Measurements from ENCODE around the gene RIGI. TPM values are rescaled to one million over a fixed set of nuclear protein-coding genes. Genes with fewer than 3 reads are reported as not detected.
"Not testable (repeated sequence)": the region's sequence is repeated elsewhere in the genome, so short reads cannot be mapped to it uniquely, and the experiment has no call there.

The RIGI gene
- total RNA-seq, 2 experiments from 2014 or later = 5.4 to 5.6 TPM

DNA sequence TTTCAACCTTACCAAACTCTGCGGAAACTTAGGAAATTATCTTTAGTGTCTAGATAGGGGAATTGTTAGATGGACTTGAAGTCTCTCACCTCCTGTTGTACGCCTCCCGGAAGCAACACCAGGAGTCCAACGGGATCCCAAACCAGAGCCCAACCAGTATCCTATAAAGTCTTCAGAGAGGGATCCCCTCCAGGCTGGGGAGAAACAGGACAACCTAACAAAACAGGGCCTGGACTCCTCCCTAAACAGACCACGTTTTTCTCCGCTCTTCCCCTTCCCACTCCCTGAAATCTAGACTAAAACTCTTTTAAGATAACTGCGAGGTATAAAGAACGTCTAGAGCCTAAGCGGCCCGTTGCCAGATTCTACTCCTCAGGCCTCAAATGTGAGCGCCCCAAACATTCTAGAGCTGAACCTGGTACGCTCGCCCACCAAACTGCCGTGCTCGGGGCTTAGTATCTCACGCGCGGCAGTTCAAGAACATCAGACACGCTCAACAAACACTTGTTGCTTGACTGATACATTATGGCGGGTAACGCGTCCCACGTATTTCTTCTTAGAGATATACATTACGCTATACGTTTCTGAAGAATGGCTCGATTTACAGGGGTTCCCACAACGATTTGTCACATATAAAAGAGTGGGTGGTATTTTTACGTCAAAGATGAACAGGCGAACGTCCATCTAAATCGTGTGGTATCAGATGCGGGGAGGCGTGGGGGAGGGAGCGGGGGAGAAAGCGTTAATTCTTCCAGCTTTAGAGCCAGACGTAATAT is 25.5 kb upstream of the RIGI start:
- peak; percentile 40 for ATAC-seq
- H3K4me3 Mint-ChIP-seq = peak overlapping the region; percentile 86
- peaks cover 39% of the 10 kb centered on the region for H3K36me3 Mint-ChIP-seq (ENCODE audit: low read depth)
- H3K27ac Mint-ChIP-seq = peak overlapping the region; percentile 100
- H3K9me3 Mint-ChIP-seq = no peaks in the 10 kb centered on the region
- no peaks in the 10 kb centered on the region for H3K27me3 Mint-ChIP-seq
- POLR2A ChIA-PET = interaction anchor here (0.7 to 2.7 kb wide), 11 partner anchors 11 to 482 kb away, joined by 3 to 13 read pairs (median 4); partner anchors contain the start of genes DNAJA1, NDUFB6 and RIGI
- peak; percentile 76 for DNase-seq
- CTCF ChIA-PET = interaction anchor here (0.6 to 3.8 kb wide), 14 partner anchors 8 to 172 kb away, joined by 3 to 26 read pairs (median 4); partner anchors contain the start of genes ACO1, NDUFB6 and RIGI
- TF ChIP-seq, protein P1, sequence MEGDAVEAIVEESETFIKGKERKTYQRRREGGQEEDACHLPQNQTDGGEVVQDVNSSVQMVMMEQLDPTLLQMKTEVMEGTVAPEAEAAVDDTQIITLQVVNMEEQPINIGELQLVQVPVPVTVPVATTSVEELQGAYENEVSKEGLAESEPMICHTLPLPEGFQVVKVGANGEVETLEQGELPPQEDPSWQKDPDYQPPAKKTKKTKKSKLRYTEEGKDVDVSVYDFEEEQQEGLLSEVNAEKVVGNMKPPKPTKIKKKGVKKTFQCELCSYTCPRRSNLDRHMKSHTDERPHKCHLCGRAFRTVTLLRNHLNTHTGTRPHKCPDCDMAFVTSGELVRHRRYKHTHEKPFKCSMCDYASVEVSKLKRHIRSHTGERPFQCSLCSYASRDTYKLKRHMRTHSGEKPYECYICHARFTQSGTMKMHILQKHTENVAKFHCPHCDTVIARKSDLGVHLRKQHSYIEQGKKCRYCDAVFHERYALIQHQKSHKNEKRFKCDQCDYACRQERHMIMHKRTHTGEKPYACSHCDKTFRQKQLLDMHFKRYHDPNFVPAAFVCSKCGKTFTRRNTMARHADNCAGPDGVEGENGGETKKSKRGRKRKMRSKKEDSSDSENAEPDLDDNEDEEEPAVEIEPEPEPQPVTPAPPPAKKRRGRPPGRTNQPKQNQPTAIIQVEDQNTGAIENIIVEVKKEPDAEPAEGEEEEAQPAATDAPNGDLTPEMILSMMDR (IDR thresholded peaks at IDR 0.05) = no peak
- intact Hi-C loops (cut with micrococcal nuclease) = loop anchor here (1.0 to 2.0 kb wide), 2 partner anchors 22 to 25 kb away; partner anchors contain the start of genes NDUFB6 and RIGI
- H3K4me1 Mint-ChIP-seq (ENCODE audit: low read depth) = peaks cover 50% of the 10 kb centered on the region

DNA sequence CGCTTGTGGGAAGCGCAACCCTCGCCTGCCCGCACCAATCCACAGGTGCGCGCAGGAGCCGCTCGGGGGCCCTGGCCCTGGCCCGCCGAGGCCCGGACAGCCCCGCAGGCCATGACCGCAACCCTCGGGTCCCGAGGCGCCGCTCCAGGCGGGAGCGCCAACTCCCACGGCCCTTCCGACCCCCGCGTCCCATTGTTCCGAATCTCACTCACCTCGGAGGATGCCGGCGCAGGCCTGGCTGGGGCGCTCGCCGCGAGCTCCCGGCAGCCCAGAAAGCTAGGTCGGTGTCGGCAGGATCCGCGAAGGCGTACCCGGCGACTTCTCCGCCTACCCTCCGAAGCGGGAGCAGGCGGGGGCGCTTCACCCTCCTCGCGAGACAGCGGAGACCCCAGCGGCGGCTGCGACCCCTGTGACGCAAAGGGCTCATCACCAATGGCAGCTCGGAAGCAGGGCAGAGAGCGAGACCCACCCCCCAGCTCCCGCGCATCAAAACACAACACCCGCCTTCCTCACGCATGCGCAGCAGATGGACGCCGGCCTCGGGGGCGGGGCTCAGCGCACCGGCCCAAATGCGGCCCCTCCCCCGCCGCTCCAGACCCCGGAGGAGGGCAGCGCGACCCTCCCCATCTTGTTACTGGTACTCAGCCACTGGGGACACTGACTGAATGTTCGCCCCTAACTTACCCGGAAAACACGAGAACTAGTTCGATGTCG is 24.7 kb upstream of the RIGI start:
- TF ChIP-seq, protein P1 (IDR thresholded peaks at IDR 0.05) = no peak
- ChIA-PET POLR2A (interaction anchor here (0.6 to 2.7 kb wide), 10 partner anchors 10 to 475 kb away, joined by 3 to 13 read pairs (median 4); partner anchors contain the start of genes DNAJA1, NDUFB6 and RIGI), CTCF (interaction anchor here (0.6 to 3.7 kb wide), 8 partner anchors 15 to 594 kb away, joined by 3 to 22 read pairs (median 6); partner anchors contain the start of genes NDUFB6 and RIGI)
- Mint-ChIP-seq H3K4me1 (ENCODE audit: low read depth) (peaks cover 51% of the 10 kb centered on the region), H3K36me3 (ENCODE audit: low read depth) (peaks cover 37% of the 10 kb centered on the region), H3K4me3 (peak overlapping the region; percentile 86), H3K27me3 (no peaks in the 10 kb centered on the region), H3K9me3 (no peaks in the 10 kb centered on the region), H3K27ac (peak overlapping the region; percentile 100)
- intact Hi-C loops (cut with micrococcal nuclease) = loop anchor here (2.0 kb wide), 1 partner anchor 24 kb away; the partner anchor contains the start of gene RIGI
- DNase-seq (peak; percentile 95), ATAC-seq (peak; percentile 72)

DNA sequence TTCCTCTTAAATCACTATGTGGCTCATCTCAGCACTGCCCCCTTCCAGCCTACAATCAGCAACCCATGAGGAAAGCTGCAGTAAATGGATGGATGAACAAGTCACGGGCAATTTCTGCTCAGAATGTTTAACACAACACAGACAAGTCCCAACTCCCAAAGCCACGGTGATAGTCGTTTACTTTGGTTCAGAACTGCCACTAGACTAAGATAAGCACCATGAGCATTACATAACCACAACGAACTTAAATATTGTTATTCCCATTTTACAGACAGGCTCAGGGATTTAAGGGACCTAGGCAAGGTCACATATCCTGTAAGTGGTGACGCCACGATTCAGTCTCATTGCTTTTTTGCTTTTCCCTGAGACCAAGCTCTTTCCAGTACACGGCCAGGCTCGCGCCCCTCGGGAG is 24.2 kb upstream of the RIGI start:
- TF ChIP-seq, protein P1 (IDR thresholded peaks at IDR 0.05) = no peak
- peaks cover 37% of the 10 kb centered on the region for H3K36me3 Mint-ChIP-seq (ENCODE audit: low read depth)
- no peaks in the 10 kb centered on the region for H3K9me3 Mint-ChIP-seq
- CTCF ChIA-PET = interaction anchor here (0.6 to 3.7 kb wide), 9 partner anchors 16 to 595 kb away, joined by 3 to 22 read pairs (median 9); partner anchors contain the start of genes NDUFB6 and RIGI
- ATAC-seq = no peak
- intact Hi-C loops (cut with micrococcal nuclease) = loop anchor here (2.0 kb wide), 1 partner anchor 23 kb away; the partner anchor contains the start of gene RIGI
- no peaks in the 10 kb centered on the region for H3K27me3 Mint-ChIP-seq
- peaks cover 49% of the 10 kb centered on the region for H3K4me1 Mint-ChIP-seq (ENCODE audit: low read depth)
- peak overlapping the region; percentile 86 for H3K4me3 Mint-ChIP-seq
- POLR2A ChIA-PET = interaction anchor here (0.6 to 2.7 kb wide), 8 partner anchors 9 to 475 kb away, joined by 3 to 13 read pairs (median 5); partner anchors contain the start of genes DNAJA1, NDUFB6 and RIGI
- no peak for DNase-seq
- peak overlapping the region; percentile 76 for H3K27ac Mint-ChIP-seq

DNA sequence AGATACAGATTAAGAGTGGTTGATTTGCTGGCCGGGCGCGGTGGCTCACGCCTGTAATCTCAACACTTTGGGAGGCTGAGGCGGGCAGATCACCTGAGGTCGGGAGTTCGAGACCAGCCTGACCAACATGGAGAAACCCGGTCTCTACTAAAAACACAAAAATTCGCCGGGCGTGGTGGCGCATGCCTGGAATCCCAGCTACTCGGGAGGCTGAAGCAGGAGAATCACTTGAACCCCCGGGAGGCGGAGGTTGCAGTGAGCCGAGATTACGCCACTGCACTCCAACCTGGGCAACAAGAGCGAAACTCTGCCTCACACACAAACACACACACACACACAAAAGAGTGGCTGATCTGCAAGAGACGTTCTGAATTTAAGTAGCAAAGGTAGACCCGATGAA is 22.2 kb upstream of the RIGI start:
- H3K27me3 Mint-ChIP-seq; intact Hi-C loops (cut with micrococcal nuclease); DNase-seq; POLR2A ChIA-PET; H3K27ac Mint-ChIP-seq; H3K9me3 Mint-ChIP-seq; ATAC-seq; H3K4me3 Mint-ChIP-seq: not testable (repeated sequence)
- CTCF ChIA-PET = interaction anchor here (1.0 to 2.9 kb wide), 4 partner anchors 25 to 170 kb away, joined by 3 to 17 read pairs (median 6); partner anchors contain the start of gene NDUFB6
- Mint-ChIP-seq H3K4me1 (ENCODE audit: low read depth) (peaks cover 33% of the 10 kb centered on the region), H3K36me3 (ENCODE audit: low read depth) (peaks cover 40% of the 10 kb centered on the region)

DNA sequence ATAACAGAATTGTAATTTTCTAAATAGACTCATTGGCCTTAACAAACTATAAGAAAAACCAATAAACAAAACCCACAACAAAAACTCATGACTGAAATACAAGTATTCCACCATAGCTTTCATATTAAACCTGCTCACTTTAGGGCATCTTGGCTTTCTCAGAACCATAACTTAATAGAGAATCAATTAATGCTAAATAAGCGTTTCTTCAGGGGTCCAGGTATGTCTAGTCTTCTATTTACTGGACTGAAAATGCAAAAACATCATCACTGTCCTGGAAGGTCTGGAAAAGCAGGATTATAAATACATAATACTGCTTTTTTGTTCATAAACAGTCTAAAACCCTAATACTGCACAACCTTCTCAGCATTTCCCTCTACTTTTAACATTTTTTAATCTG is 19.9 kb upstream of the RIGI start:
- Mint-ChIP-seq H3K4me1 (ENCODE audit: low read depth) (peaks cover 33% of the 10 kb centered on the region), H3K4me3 (no peak overlapping the region), H3K9me3 (no peaks in the 10 kb centered on the region), H3K36me3 (ENCODE audit: low read depth) (peaks cover 40% of the 10 kb centered on the region), H3K27ac (no peak overlapping the region), H3K27me3 (no peaks in the 10 kb centered on the region)
- TF ChIP-seq, protein P1 (IDR thresholded peaks at IDR 0.05) = no peak
- POLR2A ChIA-PET = interaction anchor here (1.8 kb wide), 1 partner anchor 12 kb away, joined by 4 read pairs; no protein-coding TSS in a partner anchor
- DNase-seq (no peak), ATAC-seq (no peak)
- intact Hi-C loops (cut with micrococcal nuclease) = no loop called here
- CTCF ChIA-PET = interaction anchor here (1.0 to 3.7 kb wide), 4 partner anchors 20 to 168 kb away, joined by 5 to 18 read pairs (median 9); partner anchors contain the start of gene RIGI

All from activated CD8-positive, alpha-beta T cell treated with anti-CD3 and anti-CD28 coated beads for 36 hours (primary cell).